ENCODE measurements around the gene ADGRB3. TPM values are rescaled to one million over a fixed set of nuclear protein-coding genes. Genes with fewer than 3 reads are reported as not detected.

The ADGRB3 gene
- total and polyA plus RNA-seq, 12 donors = 0.47 to 2.1 (median 0.85) TPM

GRCh38 chr6:68735866-68736265 lies 100.8 kb downstream of the ADGRB3 start:
- no peak for TF ChIP-seq CTCF (IDR thresholded peaks at IDR 0.05)
- Histone ChIP-seq H3K27me3 (no peaks in the 10 kb centered on the region), H3K9me3 (no peaks in the 10 kb centered on the region), H3K4me1 (peaks cover 0 to under 1% (median 0%) of the 10 kb centered on the region in 9 donors), H3K27ac (no peak overlapping the region), H3K4me3 (no peak overlapping the region), H3K36me3 (no peaks in the 10 kb centered on the region)
- intact Hi-C loops (cut with DNase I) = no loop called here
- no peak for DNase-seq
- ATAC-seq = no peak

- peaks cover 0 to 11% (median 0%) of the 10 kb centered on the region in 9 donors for H3K4me1 ChIP-seq
- no peak for TF ChIP-seq CTCF (IDR thresholded peaks at IDR 0.05)
- no peak for DNase-seq
- H3K4me3 ChIP-seq = no peak overlapping the region
- no peaks in the 10 kb centered on the region for H3K36me3 ChIP-seq
- no peak overlapping the region for H3K27ac ChIP-seq
- H3K27me3 ChIP-seq = no peaks in the 10 kb centered on the region
- intact Hi-C loops (cut with DNase I) = no loop called here
- no peak for ATAC-seq
- H3K9me3 ChIP-seq = no peaks in the 10 kb centered on the region
These were observed 102.0 kb downstream of the ADGRB3 start for GRCh38 chr6:68737061-68737460.

- intact Hi-C loops (cut with DNase I) = no loop called here
- Histone ChIP-seq H3K36me3 (no peaks in the 10 kb centered on the region), H3K27me3 (no peaks in the 10 kb centered on the region), H3K27ac (no peak overlapping the region), H3K4me1 (peaks cover 0 to 11% (median 0%) of the 10 kb centered on the region in 9 donors), H3K9me3 (no peaks in the 10 kb centered on the region), H3K4me3 (no peak overlapping the region)
- DNase-seq (no peak), ATAC-seq (no peak)
- no peak for TF ChIP-seq CTCF (IDR thresholded peaks at IDR 0.05)
These were observed 103.0 kb downstream of the ADGRB3 start for GRCh38 chr6:68738039-68738438.

- WGBS, 2 donors = 75 to 80% methylated on average over 2 of the region's 2 CpGs
- TF ChIP-seq CTCF (IDR thresholded peaks at IDR 0.05) = no peak
- intact Hi-C loops (cut with DNase I) = no loop called here
These were observed 105.9 kb downstream of the ADGRB3 start for GRCh38 chr6:68740828-68741500.

More at GRCh38 chr6:68740828-68741500, 105.9 kb downstream of the ADGRB3 start:
- no peak for ATAC-seq
- peak overlapping the region in 1 of 10 donors; percentile 0 for H3K27ac ChIP-seq
- peaks cover 0 to 4% (median 0%) of the 10 kb centered on the region in 11 donors for H3K9me3 ChIP-seq
- no peak for DNase-seq
- H3K36me3 ChIP-seq = no peaks in the 10 kb centered on the region
- no peaks in the 10 kb centered on the region for H3K27me3 ChIP-seq
- peaks cover 0 to 11% (median 0%) of the 10 kb centered on the region in 9 donors for H3K4me1 ChIP-seq
- H3K4me3 ChIP-seq = no peak overlapping the region

Data from heart right ventricle (tissue), 16 donors.